HepG2 (cell line): ENCODE measurements around the gene FAT1. TPM values are rescaled to one million over a fixed set of nuclear protein-coding genes. Genes with fewer than 3 reads are reported as not detected.

ENCODE experiments used
- ASH2L ChIP-seq: fragments of 300-600, 200-600 bp; sonication (generic); IDR thresholded peaks from 2 replicates; pipeline ENCODE4 v1.7.0; 2017; ENCODE audit warnings: low read depth, mild to moderate bottlenecking, moderate library complexity, mixed read lengths, low read length; ENCODE audit not compliant: insufficient read length
- CC2D1A ChIP-seq: sonication (generic); formaldehyde crosslinking; IDR thresholded peaks from 2 replicates; pipeline ENCODE4 v1.8.1; 2023; ENCODE audit warnings: mild to moderate bottlenecking, missing genetic modification reagents
- CCDC6 ChIP-seq: sonication (generic); formaldehyde crosslinking; IDR thresholded peaks from 2 replicates; pipeline ENCODE4 v1.8.1; 2022; ENCODE audit warnings: mild to moderate bottlenecking, missing genetic modification reagents, moderate library complexity
- DPF2 ChIP-seq: sonication (generic); formaldehyde crosslinking; IDR thresholded peaks from 2 replicates; pipeline ENCODE4 v1.4.0; 2020; ENCODE audit warnings: mild to moderate bottlenecking, low read depth, missing genetic modification reagents, borderline replicate concordance
- FOXP1 ChIP-seq, 2 experiments: fragments of 450-650 bp in 1 of 2; IDR thresholded peaks; 2 replicates each; pipeline ENCODE4 v1.6.1; 2017 to 2018; ENCODE audit warnings: antibody characterized with exemption in 1 of 2
- HES4 ChIP-seq: sonication (generic); formaldehyde crosslinking; IDR thresholded peaks from 2 replicates; pipeline ENCODE4 v1.9.0; 2021; ENCODE audit warnings: mild to moderate bottlenecking, missing genetic modification reagents, borderline replicate concordance
- JUNB ChIP-seq: sonication (generic); formaldehyde crosslinking; IDR thresholded peaks from 2 replicates; pipeline ENCODE4 v1.8.0; 2022; ENCODE audit warnings: missing genetic modification reagents, mild to moderate bottlenecking, borderline replicate concordance
- KLF15 ChIP-seq: sonication (generic); formaldehyde crosslinking; IDR thresholded peaks from 2 replicates; pipeline ENCODE4 v1.8.1; 2023; ENCODE audit warnings: borderline replicate concordance, mild to moderate bottlenecking, inconsistent platforms, missing genetic modification reagents, mixed read lengths
- ONECUT2 ChIP-seq: sonication (generic); formaldehyde crosslinking; IDR thresholded peaks from 2 replicates; pipeline ENCODE4 v1.4.0; 2020; ENCODE audit warnings: missing genetic modification reagents
- PHF21A ChIP-seq: sonication (generic); formaldehyde crosslinking; IDR thresholded peaks from 2 replicates; pipeline ENCODE4 v1.5.0; 2020; ENCODE audit warnings: mild to moderate bottlenecking, missing genetic modification reagents
- RAD51 ChIP-seq: fragments of 450-650 bp; IDR thresholded peaks from 2 replicates; pipeline ENCODE4 v1.6.1; 2016; ENCODE audit warnings: borderline replicate concordance
- SALL1 ChIP-seq: sonication (generic); formaldehyde crosslinking; IDR thresholded peaks from 2 replicates; pipeline ENCODE4 v1.8.0; 2022; ENCODE audit warnings: mild to moderate bottlenecking, missing genetic modification reagents
- SRSF4 ChIP-seq: fragments of 200-400 bp; formaldehyde crosslinking; IDR thresholded peaks from one replicate; pipeline ENCODE4 v1.6.1; 2018; ENCODE audit warnings: mild to moderate bottlenecking, low read depth, low read length, moderate library complexity; ENCODE audit not compliant: poor library complexity, severe bottlenecking
- STAG1 ChIP-seq: sonication (generic); formaldehyde crosslinking; IDR thresholded peaks from 2 replicates; pipeline ENCODE4 v1.4.0; 2020; ENCODE audit warnings: missing genetic modification reagents
- ZNF124 ChIP-seq: sonication (generic); formaldehyde crosslinking; IDR thresholded peaks from 2 replicates; pipeline ENCODE4 v1.4.0; 2020; ENCODE audit warnings: missing genetic modification reagents
- ZNF230 ChIP-seq: sonication (generic); formaldehyde crosslinking; IDR thresholded peaks from 2 replicates; pipeline ENCODE4 v1.4.0; 2020; ENCODE audit warnings: mild to moderate bottlenecking, missing genetic modification reagents
- ZNF547 ChIP-seq: sonication (generic); formaldehyde crosslinking; IDR thresholded peaks from 2 replicates; pipeline ENCODE4 v1.5.1; 2020; ENCODE audit warnings: mild to moderate bottlenecking, missing genetic modification reagents
- ZNF878 ChIP-seq: sonication (generic); formaldehyde crosslinking; IDR thresholded peaks from 2 replicates; pipeline ENCODE4 v1.8.1; 2023; ENCODE audit warnings: mild to moderate bottlenecking, missing genetic modification reagents, moderate library complexity
- polyA plus RNA-seq, 8 experiments: library from polyadenylated mRNA; depleted of rRNA in 3 of 8; stranded (reverse) in 7 of 8; unstranded in 1 of 8; fragments of >200 nt; fragmentation: Illumina TruSeq in 4 of 8; extraction: Trizol in 4 of 8; gene quantifications; 2 replicates each; pipeline versions ENCODE4 v1.2.1 to v1.2.3, GENCODE V29; 2011 to 2016; ENCODE audit warnings: low read depth in 4 of 8, missing spikeins in 1 of 8, mixed read lengths in 1 of 8; ENCODE audit not compliant: insufficient read depth in 1 of 8
- total RNA-seq, 5 experiments: library from RNA; depleted of rRNA; stranded (reverse); fragments of >200 nt; fragmentation: Illumina TruSeq; extraction: Trizol; gene quantifications; 2 replicates each; pipeline ENCODE4 v1.2.3, GENCODE V29; 2016; ENCODE audit warnings: low read depth in 1 of 5
- TF ChIP-seq, protein P1 (sequence below): sonication (generic); formaldehyde crosslinking; IDR thresholded peaks from 2 replicates; pipeline ENCODE4 v1.4.0; 2020; ENCODE audit warnings: missing genetic modification reagents
- TF ChIP-seq, protein P2 (sequence below): sonication (generic); formaldehyde crosslinking; IDR thresholded peaks from 2 replicates; pipeline ENCODE4 v1.4.0; 2020; ENCODE audit warnings: missing genetic modification reagents

The FAT1 gene
- total and polyA plus RNA-seq, 2 of the 13 experiments (the other 11 are each of a cell fraction or from before 2014, with no cell fraction given) = 185 to 216 TPM

DNA sequence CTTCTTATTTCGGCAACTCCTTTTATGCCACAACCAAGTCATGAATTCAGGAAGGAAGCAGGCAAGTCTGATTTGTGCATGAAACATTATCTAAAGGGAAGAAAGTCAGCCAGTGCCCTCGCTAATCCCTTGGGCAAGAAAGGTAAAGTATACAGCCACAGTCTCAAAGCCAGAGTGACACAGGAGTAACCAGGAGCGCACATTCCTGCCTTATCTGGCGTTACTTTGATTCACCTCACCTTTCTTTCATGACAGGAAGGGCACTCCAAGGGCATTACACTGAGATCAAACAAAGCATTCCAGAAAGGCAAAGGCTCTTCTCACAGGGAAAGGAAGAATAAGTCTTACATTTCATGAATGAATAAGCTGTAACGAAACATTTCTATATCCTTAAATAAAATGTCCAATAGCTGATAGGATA is 38.8 kb downstream of the FAT1 start (continued):
- TF ChIP-seq, protein P1, sequence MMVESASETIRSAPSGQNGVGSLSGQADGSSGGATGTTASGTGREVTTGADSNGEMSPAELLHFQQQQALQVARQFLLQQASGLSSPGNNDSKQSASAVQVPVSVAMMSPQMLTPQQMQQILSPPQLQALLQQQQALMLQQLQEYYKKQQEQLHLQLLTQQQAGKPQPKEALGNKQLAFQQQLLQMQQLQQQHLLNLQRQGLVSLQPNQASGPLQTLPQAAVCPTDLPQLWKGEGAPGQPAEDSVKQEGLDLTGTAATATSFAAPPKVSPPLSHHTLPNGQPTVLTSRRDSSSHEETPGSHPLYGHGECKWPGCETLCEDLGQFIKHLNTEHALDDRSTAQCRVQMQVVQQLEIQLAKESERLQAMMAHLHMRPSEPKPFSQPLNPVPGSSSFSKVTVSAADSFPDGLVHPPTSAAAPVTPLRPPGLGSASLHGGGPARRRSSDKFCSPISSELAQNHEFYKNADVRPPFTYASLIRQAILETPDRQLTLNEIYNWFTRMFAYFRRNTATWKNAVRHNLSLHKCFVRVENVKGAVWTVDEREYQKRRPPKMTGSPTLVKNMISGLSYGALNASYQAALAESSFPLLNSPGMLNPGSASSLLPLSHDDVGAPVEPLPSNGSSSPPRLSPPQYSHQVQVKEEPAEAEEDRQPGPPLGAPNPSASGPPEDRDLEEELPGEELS (CRISPR knock-in tag) = peak; percentile 94
- TF ChIP-seq ONECUT2 (CRISPR knock-in tag) (no peak), SRSF4 (no peak), CCDC6 (CRISPR knock-in tag) (peak; percentile 83; the same call in 1 of the 2 replicates), ASH2L (peak; percentile 75), PHF21A (peak; percentile 64), STAG1 (CRISPR knock-in tag) (peak; percentile 18; the same call in 1 of the 2 replicates), ZNF547 (CRISPR knock-in tag) (no peak), KLF15 (CRISPR knock-in tag) (no peak), ZNF878 (CRISPR knock-in tag) (peak; percentile 27; the same call in 1 of the 2 replicates), DPF2 (peak; percentile 89), CC2D1A (CRISPR knock-in tag) (no peak), SALL1 (CRISPR knock-in tag) (peak; percentile 91), HES4 (CRISPR knock-in tag) (no peak), ZNF124 (CRISPR knock-in tag) (peak; percentile 62; the same call in 1 of the 2 replicates), FOXP1 (IDR thresholded peaks at IDR 0.05) (no peak), FOXP1 (CRISPR knock-in tag; IDR thresholded peaks at IDR 0.05) (peak; percentile 75; the same call in 1 of the 2 replicates), ZNF230 (CRISPR knock-in tag) (no peak), JUNB (peak; percentile 48; the same call in 1 of the 2 replicates), RAD51 (no peak)
- TF ChIP-seq, protein P2, sequence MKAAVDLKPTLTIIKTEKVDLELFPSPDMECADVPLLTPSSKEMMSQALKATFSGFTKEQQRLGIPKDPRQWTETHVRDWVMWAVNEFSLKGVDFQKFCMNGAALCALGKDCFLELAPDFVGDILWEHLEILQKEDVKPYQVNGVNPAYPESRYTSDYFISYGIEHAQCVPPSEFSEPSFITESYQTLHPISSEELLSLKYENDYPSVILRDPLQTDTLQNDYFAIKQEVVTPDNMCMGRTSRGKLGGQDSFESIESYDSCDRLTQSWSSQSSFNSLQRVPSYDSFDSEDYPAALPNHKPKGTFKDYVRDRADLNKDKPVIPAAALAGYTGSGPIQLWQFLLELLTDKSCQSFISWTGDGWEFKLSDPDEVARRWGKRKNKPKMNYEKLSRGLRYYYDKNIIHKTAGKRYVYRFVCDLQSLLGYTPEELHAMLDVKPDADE = no peak
